Fibroblast of the aortic adventitia (primary cell): ENCODE measurements around the gene ATP8A2. TPM values are rescaled to one million over a fixed set of nuclear protein-coding genes. Genes with fewer than 3 reads are reported as not detected.

Source experiments
- DNase-seq: peaks from one replicate; pipeline ENCODE4 v3.0.0-alpha.2; 2010; ENCODE audit warnings: low read depth
- H3K4me3 ChIP-seq: 2 replicates; pipeline ENCODE4 v1.5.1; 2011; ENCODE audit warnings: low read depth, mild to moderate bottlenecking, control low read depth, low read length, moderate library complexity
- total RNA-seq: library from RNA; depleted of rRNA; stranded (reverse); fragments of >200 nt; gene quantifications from 2 replicates; pipeline ENCODE4 v1.2.3, GENCODE V29; 2012; ENCODE audit warnings: low replicate concordance
- TF ChIP-seq, protein P1 (sequence below): IDR thresholded peaks from 2 replicates; pipeline ENCODE4 v1.5.1; 2011; ENCODE audit warnings: mild to moderate bottlenecking, low read length, control low read depth, inconsistent platforms; ENCODE audit not compliant: insufficient read depth

The ATP8A2 gene
- total RNA-seq, 1 donor = under 0.01 TPM

DNA sequence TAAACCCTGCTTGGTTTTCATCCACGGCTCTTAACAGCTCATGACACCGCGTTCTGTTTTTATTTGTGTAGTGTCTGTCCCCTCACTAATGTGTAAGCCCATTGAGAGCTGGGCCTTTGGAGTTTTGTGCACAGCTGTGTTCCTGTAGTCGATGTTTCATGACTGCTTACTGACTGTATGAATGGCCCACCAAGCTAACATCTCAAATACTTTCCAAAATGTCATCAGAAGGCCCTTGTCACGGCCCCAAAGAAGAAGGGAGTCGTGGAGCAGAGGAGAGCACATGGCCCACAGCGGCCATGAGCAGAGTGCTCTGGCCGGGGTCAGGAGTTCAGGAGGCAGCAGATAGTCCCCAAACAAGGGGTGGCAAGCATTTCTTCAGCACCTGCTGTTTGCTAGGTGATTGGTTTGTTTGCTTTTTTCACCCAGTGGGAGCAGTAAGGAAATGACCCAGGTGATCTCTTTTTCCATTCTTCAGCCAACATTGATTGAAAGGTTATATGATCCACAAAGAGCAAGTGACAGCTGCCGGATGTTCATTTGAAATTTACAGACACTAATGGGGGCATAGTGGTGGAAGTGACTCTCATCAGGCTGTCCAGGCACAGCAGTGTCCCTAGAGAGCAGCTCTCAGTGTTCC lies 315.2 kb downstream of the ATP8A2 start:
- no peak for DNase-seq
- TF ChIP-seq, protein P1, sequence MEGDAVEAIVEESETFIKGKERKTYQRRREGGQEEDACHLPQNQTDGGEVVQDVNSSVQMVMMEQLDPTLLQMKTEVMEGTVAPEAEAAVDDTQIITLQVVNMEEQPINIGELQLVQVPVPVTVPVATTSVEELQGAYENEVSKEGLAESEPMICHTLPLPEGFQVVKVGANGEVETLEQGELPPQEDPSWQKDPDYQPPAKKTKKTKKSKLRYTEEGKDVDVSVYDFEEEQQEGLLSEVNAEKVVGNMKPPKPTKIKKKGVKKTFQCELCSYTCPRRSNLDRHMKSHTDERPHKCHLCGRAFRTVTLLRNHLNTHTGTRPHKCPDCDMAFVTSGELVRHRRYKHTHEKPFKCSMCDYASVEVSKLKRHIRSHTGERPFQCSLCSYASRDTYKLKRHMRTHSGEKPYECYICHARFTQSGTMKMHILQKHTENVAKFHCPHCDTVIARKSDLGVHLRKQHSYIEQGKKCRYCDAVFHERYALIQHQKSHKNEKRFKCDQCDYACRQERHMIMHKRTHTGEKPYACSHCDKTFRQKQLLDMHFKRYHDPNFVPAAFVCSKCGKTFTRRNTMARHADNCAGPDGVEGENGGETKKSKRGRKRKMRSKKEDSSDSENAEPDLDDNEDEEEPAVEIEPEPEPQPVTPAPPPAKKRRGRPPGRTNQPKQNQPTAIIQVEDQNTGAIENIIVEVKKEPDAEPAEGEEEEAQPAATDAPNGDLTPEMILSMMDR = no peak
- H3K4me3 ChIP-seq = no peak overlapping the region

DNA sequence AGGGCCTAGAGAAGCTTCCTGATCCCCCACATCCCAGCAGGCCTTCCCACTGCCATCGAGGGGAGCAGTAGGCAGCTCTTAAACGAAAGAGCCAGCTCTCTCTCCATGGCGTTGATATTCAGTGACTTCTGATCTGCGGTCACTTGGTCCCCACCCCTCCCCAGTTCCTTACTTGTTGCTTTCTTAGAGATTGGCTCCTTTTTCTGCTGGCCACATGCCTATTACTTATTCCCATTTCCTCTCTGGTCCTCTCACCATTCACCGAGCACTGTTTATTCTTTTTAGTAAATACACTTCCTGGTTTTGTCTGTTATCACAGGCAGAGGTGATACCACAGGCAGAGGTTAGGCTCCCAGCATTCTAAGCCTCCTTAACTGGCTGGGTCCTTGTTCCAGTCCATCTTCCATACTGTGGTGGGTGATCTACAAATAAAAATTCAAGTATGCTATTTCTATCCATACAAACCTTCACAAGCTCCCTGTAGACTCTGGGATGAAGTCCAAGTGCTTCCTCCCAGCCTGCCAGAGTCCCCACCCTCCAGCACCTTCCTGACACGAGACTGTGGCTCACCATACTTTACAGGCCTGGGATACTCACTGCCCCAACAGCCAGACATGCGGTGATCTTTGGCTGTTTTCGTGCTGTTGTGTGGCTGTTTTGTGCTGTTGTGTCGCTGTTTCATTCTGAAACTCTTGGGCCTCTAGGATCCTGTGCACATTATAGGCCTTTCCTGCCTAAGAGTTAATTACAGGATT lies 315.9 kb downstream of the ATP8A2 start:
- H3K4me3 ChIP-seq = no peak overlapping the region
- DNase-seq = no peak
- TF ChIP-seq, protein P1 = no peak

DNA sequence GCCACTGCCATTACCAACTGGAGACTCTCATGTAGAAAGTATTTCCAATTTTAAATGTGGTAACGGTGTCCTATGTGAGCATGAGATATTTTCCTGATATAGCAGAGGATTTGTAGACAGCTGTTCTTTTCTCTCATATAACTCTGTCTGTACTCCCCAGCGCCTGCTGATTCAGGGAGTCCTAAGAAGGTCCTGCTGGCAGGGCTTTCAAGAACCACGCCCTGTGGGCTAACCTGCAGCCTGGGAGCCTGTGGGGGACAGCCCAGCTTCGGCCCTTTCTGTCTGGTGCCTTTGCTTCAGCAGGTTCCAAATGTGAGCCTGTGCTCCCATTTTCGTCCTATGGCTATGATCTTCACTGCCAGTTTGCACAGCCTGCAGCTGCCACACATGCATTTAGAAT lies 316.8 kb downstream of the ATP8A2 start:
- TF ChIP-seq, protein P1 = no peak
- H3K4me3 ChIP-seq = no peak overlapping the region
- DNase-seq = no peak

DNA sequence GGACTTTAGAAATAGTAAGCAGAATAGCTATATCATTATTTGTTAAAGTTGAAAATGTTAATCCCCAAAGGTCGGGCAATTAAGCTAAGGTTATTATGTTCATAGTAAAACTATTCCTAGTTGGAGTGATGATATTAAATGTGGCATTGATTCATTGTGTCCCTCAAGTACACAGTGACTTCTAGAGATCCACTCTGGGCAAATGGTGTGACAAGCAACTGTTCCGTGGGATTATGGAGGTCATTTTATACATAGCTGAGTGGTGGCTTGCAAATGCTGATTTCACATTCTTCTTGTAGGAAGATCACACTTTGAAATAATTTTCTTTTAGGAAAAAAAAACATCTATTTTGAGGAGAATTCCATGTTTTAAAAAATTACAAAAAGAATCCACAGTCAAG lies 317.8 kb downstream of the ATP8A2 start:
- H3K4me3 ChIP-seq = no peak overlapping the region
- no peak for DNase-seq
- TF ChIP-seq, protein P1 = no peak

DNA sequence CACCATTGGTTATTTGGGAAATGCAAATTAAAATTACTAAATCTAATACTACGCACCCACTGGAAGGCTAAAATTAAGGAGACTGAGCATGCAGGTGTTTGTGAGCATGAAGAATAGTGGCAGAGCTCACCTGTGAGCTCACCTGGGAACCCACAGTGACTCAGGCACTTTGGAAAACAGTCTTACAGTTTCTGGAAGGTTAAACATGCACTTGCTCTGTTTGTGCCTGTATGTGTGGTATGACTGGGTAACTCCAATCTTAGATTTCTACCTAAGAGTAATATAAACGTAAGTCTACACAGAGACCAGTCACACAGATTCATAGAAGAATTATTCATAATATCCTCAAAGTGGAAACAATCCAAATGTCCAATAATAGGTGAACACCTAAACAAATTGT lies 318.8 kb downstream of the ATP8A2 start:
- no peak for DNase-seq
- H3K4me3 ChIP-seq = no peak overlapping the region
- TF ChIP-seq, protein P1 = no peak

DNA sequence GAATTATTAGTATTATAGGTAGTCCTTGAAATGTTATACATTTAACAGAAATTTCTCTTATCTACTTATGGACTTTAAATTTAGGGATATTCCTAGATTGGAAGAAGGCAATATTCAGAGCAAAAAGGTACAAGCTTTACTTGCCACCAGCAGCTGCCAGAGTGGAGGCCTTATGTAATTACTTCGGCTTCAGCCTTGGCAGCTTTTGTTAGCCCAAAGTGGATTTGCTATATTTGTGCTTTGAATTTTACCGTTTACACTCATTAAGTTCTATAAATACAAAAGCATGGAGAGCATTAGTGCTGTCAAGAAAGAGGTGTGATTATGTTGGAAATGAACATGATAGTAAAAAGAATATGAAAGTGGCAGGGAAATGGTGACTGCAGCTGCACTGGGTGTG lies 319.9 kb downstream of the ATP8A2 start:
- DNase-seq = no peak
- no peak overlapping the region for H3K4me3 ChIP-seq
- TF ChIP-seq, protein P1 = no peak
